Neural progenitor cell (in vitro differentiated cells): ENCODE data around the gene FZD8.

Experiments used
- CTCF ChIP-seq: fragments of 200-600 bp; sonication (generic); IDR thresholded peaks from 2 replicates; pipeline ENCODE4 v1.5.1; 2017; ENCODE audit warnings: antibody characterized with exemption, mild to moderate bottlenecking
- EZH2phosphoT487 ChIP-seq: fragments of 200-600 bp; sonication (generic); IDR thresholded peaks from 2 replicates; pipeline ENCODE4 v1.6.1; 2017; ENCODE audit warnings: antibody characterized with exemption

- TF ChIP-seq CTCF (no peak), EZH2phosphoT487 (no peak)
Measured at GRCh38 chr10:35638101-35638500, 4.0 kb downstream of the FZD8 start.
